ENCODE results near the gene SLC25A11. TPM values are rescaled to one million over a fixed set of nuclear protein-coding genes. Genes with fewer than 3 reads are reported as not detected.

SLC25A11 gene
- total RNA-seq, 1 donor from 2014 or later, result 28.9 TPM

- DNase-seq (ENCODE audit: low spot score), result peak; percentile 100
Observed at GRCh38 chr17:4966844-4967538, 27.1 kb upstream of the SLC25A11 start.

GRCh38 chr17:4965311-4965986 lies 25.6 kb upstream of the SLC25A11 start:
- DNase-seq (ENCODE audit: low spot score), result no peak

- no peak for DNase-seq (ENCODE audit: low spot score)
Observed at GRCh38 chr17:4960279-4960922, 20.6 kb upstream of the SLC25A11 start.

- no peak for DNase-seq (ENCODE audit: low spot score)
Observed at GRCh38 chr17:4959261-4959965, 19.6 kb upstream of the SLC25A11 start.

- DNase-seq (ENCODE audit: low spot score), result no peak
Observed at GRCh38 chr17:4958102-4958501, 18.3 kb upstream of the SLC25A11 start.

GRCh38 chr17:4956493-4957061 lies 16.7 kb upstream of the SLC25A11 start:
- no peak for DNase-seq (ENCODE audit: low spot score)

GRCh38 chr17:4955091-4955490 lies 15.2 kb upstream of the SLC25A11 start:
- DNase-seq (ENCODE audit: low spot score), result no peak

GRCh38 chr17:4953451-4953961 lies 13.7 kb upstream of the SLC25A11 start:
- DNase-seq (ENCODE audit: low spot score), result peak; percentile 69

- DNase-seq (ENCODE audit: low spot score), result no peak
Observed at GRCh38 chr17:4951486-4951885, 11.6 kb upstream of the SLC25A11 start.

GRCh38 chr17:4950746-4951204 lies 10.9 kb upstream of the SLC25A11 start, which contains the start of gene ENO3:
ENO3 (plus strand) TSS chr17:4951119; CDS start chr17:4951830, 711 bp downstream.
- no peak for DNase-seq (ENCODE audit: low spot score)

GRCh38 chr17:4950075-4950745 lies 10.4 kb upstream of the SLC25A11 start:
- peak; percentile 41 for DNase-seq (ENCODE audit: low spot score)

- peak; percentile 77 for DNase-seq (ENCODE audit: low spot score)
Observed at GRCh38 chr17:4949321-4950074, 9.7 kb upstream of the SLC25A11 start.

GRCh38 chr17:4948931-4949320 lies 9.1 kb upstream of the SLC25A11 start:
- DNase-seq (ENCODE audit: low spot score), result peak; percentile 95

- DNase-seq (ENCODE audit: low spot score), result peak; percentile 95
Observed at GRCh38 chr17:4948166-4948930, 8.5 kb upstream of the SLC25A11 start, which contains the start of gene PFN1. PFN1 (minus strand) TSS chr17:4948530; CDS start chr17:4948394, 136 bp downstream.

GRCh38 chr17:4947411-4948165 lies 7.7 kb upstream of the SLC25A11 start:
- DNase-seq (ENCODE audit: low spot score), result peak; percentile 72

GRCh38 chr17:4947010-4947410 lies 7.2 kb upstream of the SLC25A11 start:
- peak; percentile 50 for DNase-seq (ENCODE audit: low spot score)

GRCh38 chr17:4946312-4946976 lies 6.6 kb upstream of the SLC25A11 start:
- DNase-seq (ENCODE audit: low spot score), result no peak

GRCh38 chr17:4945944-4946280 lies 6.1 kb upstream of the SLC25A11 start:
- no peak for DNase-seq (ENCODE audit: low spot score)

Measured in umbilical cord (tissue), 2 donors.